HepG2 (cell line): ENCODE data around the gene COL18A1. TPM values are rescaled to one million over a fixed set of nuclear protein-coding genes. Genes with fewer than 3 reads are reported as not detected.

ENCODE experiments used
- AGO1 ChIP-seq: fragments of 200-400 bp; formaldehyde crosslinking; IDR thresholded peaks from 2 replicates; pipeline ENCODE4 v1.6.1; 2017; ENCODE audit warnings: mild to moderate bottlenecking, low read depth, low read length, moderate library complexity; ENCODE audit not compliant: poor library complexity, severe bottlenecking
- ARNT2 ChIP-seq: sonication (generic); formaldehyde crosslinking; IDR thresholded peaks from 2 replicates; pipeline ENCODE4 v1.8.0; 2022; ENCODE audit warnings: mild to moderate bottlenecking, low read depth, missing genetic modification reagents, moderate library complexity
- GMEB1 ChIP-seq: sonication (generic); formaldehyde crosslinking; IDR thresholded peaks from 2 replicates; pipeline ENCODE4 v1.5.1; 2020; ENCODE audit warnings: missing genetic modification reagents, mild to moderate bottlenecking, borderline replicate concordance
- HCFC1 ChIP-seq: fragments of 150-350 bp; IDR thresholded peaks from 2 replicates; pipeline ENCODE4 v1.6.1; 2014; ENCODE audit warnings: low read depth, low read length
- HINFP ChIP-seq: sonication (generic); formaldehyde crosslinking; IDR thresholded peaks from 2 replicates; pipeline ENCODE4 v1.4.0; 2020; ENCODE audit warnings: low read depth, mild to moderate bottlenecking, missing genetic modification reagents
- HOXA5 ChIP-seq: sonication (generic); formaldehyde crosslinking; IDR thresholded peaks from 2 replicates; pipeline ENCODE4 v1.4.0; 2020; ENCODE audit warnings: missing genetic modification reagents
- KDM4B ChIP-seq: sonication (generic); formaldehyde crosslinking; IDR thresholded peaks from 2 replicates; pipeline ENCODE4 v1.4.0; 2020; ENCODE audit warnings: missing genetic modification reagents
- NAIF1 ChIP-seq: sonication (generic); formaldehyde crosslinking; IDR thresholded peaks from 2 replicates; pipeline ENCODE4 v1.5.0; 2020; ENCODE audit warnings: mild to moderate bottlenecking, missing genetic modification reagents, borderline replicate concordance
- NFIC ChIP-seq: IDR thresholded peaks from 2 replicates; pipeline ENCODE4 v1.6.1; 2012; ENCODE audit warnings: mild to moderate bottlenecking, low read length, inconsistent platforms
- SRSF9 ChIP-seq: fragments of 200-400 bp; formaldehyde crosslinking; IDR thresholded peaks from 2 replicates; pipeline ENCODE4 v1.6.1; 2018; ENCODE audit warnings: borderline replicate concordance, mild to moderate bottlenecking, low read depth, low read length; ENCODE audit not compliant: insufficient read depth, poor library complexity, severe bottlenecking
- STAT5B ChIP-seq: sonication (generic); formaldehyde crosslinking; IDR thresholded peaks from 2 replicates; pipeline ENCODE4 v1.4.0; 2020; ENCODE audit warnings: missing genetic modification reagents
- TBX3 ChIP-seq: fragments of 450-650 bp; IDR thresholded peaks from 2 replicates; pipeline ENCODE4 v1.6.1; 2017; ENCODE audit warnings: antibody characterized with exemption, mild to moderate bottlenecking, inconsistent platforms, borderline replicate concordance
- ZFP41 ChIP-seq: sonication (generic); formaldehyde crosslinking; IDR thresholded peaks from 2 replicates; pipeline ENCODE4 v1.4.0; 2020; ENCODE audit warnings: mild to moderate bottlenecking, missing genetic modification reagents, borderline replicate concordance
- ZNF317 ChIP-seq: sonication (generic); formaldehyde crosslinking; IDR thresholded peaks from 2 replicates; pipeline ENCODE4 v1.5.0; 2020; ENCODE audit warnings: mild to moderate bottlenecking, missing genetic modification reagents
- ZNF432 ChIP-seq: sonication (generic); formaldehyde crosslinking; IDR thresholded peaks from 2 replicates; pipeline ENCODE4 v1.5.0; 2020; ENCODE audit warnings: missing genetic modification reagents, mild to moderate bottlenecking, borderline replicate concordance
- ZNF558 ChIP-seq: sonication (generic); formaldehyde crosslinking; IDR thresholded peaks from 2 replicates; pipeline ENCODE4 v1.9.0; 2022; ENCODE audit warnings: mild to moderate bottlenecking, missing genetic modification reagents, borderline replicate concordance
- ZNF562 ChIP-seq: sonication (generic); formaldehyde crosslinking; IDR thresholded peaks from 2 replicates; pipeline ENCODE4 v1.8.0; 2022; ENCODE audit warnings: missing genetic modification reagents, borderline replicate concordance
- ZNF713 ChIP-seq: sonication (generic); formaldehyde crosslinking; IDR thresholded peaks from 2 replicates; pipeline ENCODE4 v1.4.0; 2020; ENCODE audit warnings: mild to moderate bottlenecking, missing genetic modification reagents
- ZSCAN21 ChIP-seq: sonication (generic); formaldehyde crosslinking; IDR thresholded peaks from 2 replicates; pipeline ENCODE4 v1.8.0; 2022; ENCODE audit warnings: mild to moderate bottlenecking, missing genetic modification reagents, moderate library complexity, borderline replicate concordance
- polyA plus RNA-seq, 8 experiments: library from polyadenylated mRNA; depleted of rRNA in 3 of 8; stranded (reverse) in 7 of 8; unstranded in 1 of 8; fragments of >200 nt; fragmentation: Illumina TruSeq in 4 of 8; extraction: Trizol in 4 of 8; gene quantifications; 2 replicates each; pipeline versions ENCODE4 v1.2.1 to v1.2.3, GENCODE V29; 2011 to 2016; ENCODE audit warnings: low read depth in 4 of 8, missing spikeins in 1 of 8, mixed read lengths in 1 of 8; ENCODE audit not compliant: insufficient read depth in 1 of 8
- total RNA-seq, 5 experiments: library from RNA; depleted of rRNA; stranded (reverse); fragments of >200 nt; fragmentation: Illumina TruSeq; extraction: Trizol; gene quantifications; 2 replicates each; pipeline ENCODE4 v1.2.3, GENCODE V29; 2016; ENCODE audit warnings: low read depth in 1 of 5
- TF ChIP-seq, protein P1 (sequence below): IDR thresholded peaks from 2 replicates; pipeline ENCODE4 v1.6.1; 2016; ENCODE audit warnings: low read depth
- TF ChIP-seq, protein P2 (sequence below): sonication (generic); formaldehyde crosslinking; conservative IDR thresholded peaks from 2 replicates; pipeline ENCODE4 v1.4.0; 2020; ENCODE audit warnings: mild to moderate bottlenecking, missing genetic modification reagents, moderate library complexity

The COL18A1 gene
- total and polyA plus RNA-seq, 2 of the 13 experiments (the other 11 are each of a cell fraction or from before 2014, with no cell fraction given): 79.0 to 102 TPM

DNA sequence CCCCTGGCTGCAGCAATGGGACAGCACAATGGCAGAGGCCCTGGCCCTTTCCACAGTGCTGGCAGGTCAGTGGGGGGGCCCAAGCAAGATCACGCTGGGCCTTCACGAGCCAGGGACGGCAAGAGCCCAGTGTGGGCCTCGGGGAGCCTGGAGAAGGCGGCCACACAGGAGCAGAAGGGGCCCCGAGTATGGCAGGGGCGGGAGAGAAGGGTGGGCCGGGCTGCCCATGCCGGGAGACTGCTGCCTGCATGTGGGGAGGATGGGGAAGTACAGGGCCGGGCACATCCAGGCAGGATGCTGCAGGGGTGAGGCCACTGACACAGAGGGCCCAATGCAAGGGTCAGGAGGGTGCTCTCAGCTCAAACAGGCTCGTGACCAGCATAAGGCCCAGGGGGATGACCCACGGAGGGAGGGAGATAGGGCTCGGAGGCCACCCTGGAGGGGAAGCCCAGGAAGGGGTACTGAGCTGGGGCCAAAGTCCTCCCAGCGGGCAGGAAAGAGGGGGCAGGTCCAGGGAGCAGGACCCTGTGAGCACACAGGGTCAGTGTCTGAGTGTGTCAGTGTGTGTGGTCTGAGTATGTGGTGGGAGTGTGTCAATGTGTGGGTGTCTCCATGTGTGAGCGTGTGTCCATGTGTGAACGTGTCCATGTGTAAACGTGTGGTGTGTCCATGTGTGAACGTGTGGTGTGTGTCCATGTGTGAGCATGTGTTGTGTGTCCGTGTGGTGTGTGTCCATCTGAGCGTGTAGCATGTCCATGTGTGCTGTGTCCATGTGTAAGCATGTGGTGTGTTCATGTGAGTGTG, 124.2 kb downstream of the COL18A1 start (continued):
- TF ChIP-seq GMEB1 (no peak), AGO1 (no peak), TBX3 (0 out of 2 replicates have a peak, but pooled peaks have one; percentile 11), SRSF9 (no peak), ARNT2 (no peak), KDM4B (no peak), ZFP41 (CRISPR knock-in tag) (no peak), HCFC1 (no peak), ZNF558 (CRISPR knock-in tag) (no peak), NFIC (no peak), ZNF432 (CRISPR knock-in tag) (no peak), HOXA5 (no peak), HINFP (peak; percentile 50; the same call in 1 of the 2 replicates), ZNF317 (CRISPR knock-in tag) (no peak), ZNF562 (no peak), ZSCAN21 (CRISPR knock-in tag) (peak; percentile 72; the same call in 1 of the 2 replicates), ZNF713 (CRISPR knock-in tag) (peak; percentile 61; the same call in 1 of the 2 replicates), NAIF1 (CRISPR knock-in tag) (no peak), STAT5B (CRISPR knock-in tag) (no peak)
- TF ChIP-seq, protein P1, sequence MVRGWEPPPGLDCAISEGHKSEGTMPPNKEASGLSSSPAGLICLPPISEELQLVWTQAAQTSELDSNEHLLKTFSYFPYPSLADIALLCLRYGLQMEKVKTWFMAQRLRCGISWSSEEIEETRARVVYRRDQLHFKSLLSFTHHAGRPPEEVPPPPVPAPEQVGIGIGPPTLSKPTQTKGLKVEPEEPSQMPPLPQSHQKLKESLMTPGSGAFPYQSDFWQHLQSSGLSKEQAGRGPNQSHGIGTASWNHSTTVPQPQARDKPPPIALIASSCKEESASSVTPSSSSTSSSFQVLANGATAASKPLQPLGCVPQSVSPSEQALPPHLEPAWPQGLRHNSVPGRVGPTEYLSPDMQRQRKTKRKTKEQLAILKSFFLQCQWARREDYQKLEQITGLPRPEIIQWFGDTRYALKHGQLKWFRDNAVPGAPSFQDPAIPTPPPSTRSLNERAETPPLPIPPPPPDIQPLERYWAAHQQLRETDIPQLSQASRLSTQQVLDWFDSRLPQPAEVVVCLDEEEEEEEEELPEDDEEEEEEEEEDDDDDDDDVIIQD (CRISPR knock-in tag): peak; percentile 35; the same call in 1 of the 2 replicates
- TF ChIP-seq, protein P2, sequence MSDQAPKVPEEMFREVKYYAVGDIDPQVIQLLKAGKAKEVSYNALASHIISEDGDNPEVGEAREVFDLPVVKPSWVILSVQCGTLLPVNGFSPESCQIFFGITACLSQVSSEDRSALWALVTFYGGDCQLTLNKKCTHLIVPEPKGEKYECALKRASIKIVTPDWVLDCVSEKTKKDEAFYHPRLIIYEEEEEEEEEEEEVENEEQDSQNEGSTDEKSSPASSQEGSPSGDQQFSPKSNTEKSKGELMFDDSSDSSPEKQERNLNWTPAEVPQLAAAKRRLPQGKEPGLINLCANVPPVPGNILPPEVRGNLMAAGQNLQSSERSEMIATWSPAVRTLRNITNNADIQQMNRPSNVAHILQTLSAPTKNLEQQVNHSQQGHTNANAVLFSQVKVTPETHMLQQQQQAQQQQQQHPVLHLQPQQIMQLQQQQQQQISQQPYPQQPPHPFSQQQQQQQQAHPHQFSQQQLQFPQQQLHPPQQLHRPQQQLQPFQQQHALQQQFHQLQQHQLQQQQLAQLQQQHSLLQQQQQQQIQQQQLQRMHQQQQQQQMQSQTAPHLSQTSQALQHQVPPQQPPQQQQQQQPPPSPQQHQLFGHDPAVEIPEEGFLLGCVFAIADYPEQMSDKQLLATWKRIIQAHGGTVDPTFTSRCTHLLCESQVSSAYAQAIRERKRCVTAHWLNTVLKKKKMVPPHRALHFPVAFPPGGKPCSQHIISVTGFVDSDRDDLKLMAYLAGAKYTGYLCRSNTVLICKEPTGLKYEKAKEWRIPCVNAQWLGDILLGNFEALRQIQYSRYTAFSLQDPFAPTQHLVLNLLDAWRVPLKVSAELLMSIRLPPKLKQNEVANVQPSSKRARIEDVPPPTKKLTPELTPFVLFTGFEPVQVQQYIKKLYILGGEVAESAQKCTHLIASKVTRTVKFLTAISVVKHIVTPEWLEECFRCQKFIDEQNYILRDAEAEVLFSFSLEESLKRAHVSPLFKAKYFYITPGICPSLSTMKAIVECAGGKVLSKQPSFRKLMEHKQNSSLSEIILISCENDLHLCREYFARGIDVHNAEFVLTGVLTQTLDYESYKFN: peak; percentile 96
